ENCODE results near the gene ANKRD10. TPM values are rescaled to one million over a fixed set of nuclear protein-coding genes. Genes with fewer than 3 reads are reported as not detected.
A peak's percentile ranks its signal among the peaks of the same experiment; 100 is the strongest.

The ANKRD10 gene
- total RNA-seq, 4 donors from 2014 or later: 87.8 to 182 (median 145) TPM

DNA sequence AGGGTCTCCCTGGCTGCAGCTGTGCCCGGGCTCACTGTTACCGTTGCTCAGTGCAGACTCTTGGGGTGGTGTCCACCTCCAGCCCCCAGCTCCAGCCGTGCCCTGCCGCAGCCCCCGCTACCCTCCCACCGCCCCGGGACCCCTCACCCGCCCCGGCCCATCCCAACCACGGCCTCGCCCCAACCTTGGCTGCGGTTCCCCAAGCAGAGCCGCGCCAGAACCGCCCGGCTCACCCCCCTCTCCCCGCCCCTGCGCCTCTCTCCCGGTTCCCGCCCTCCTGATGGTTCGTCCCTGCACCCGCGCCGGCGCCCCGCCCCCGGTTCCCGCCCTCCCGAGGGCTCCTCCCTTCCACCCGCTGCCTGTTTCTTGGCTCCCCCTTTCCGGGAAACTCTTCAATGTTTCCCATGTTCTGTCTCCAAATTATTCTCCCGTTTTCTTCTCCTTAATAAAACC, 40.3 kb downstream of the ANKRD10 start:
- peak; percentile 66 for DNase-seq (ENCODE audit: low spot score)
- TF ChIP-seq, protein P1, sequence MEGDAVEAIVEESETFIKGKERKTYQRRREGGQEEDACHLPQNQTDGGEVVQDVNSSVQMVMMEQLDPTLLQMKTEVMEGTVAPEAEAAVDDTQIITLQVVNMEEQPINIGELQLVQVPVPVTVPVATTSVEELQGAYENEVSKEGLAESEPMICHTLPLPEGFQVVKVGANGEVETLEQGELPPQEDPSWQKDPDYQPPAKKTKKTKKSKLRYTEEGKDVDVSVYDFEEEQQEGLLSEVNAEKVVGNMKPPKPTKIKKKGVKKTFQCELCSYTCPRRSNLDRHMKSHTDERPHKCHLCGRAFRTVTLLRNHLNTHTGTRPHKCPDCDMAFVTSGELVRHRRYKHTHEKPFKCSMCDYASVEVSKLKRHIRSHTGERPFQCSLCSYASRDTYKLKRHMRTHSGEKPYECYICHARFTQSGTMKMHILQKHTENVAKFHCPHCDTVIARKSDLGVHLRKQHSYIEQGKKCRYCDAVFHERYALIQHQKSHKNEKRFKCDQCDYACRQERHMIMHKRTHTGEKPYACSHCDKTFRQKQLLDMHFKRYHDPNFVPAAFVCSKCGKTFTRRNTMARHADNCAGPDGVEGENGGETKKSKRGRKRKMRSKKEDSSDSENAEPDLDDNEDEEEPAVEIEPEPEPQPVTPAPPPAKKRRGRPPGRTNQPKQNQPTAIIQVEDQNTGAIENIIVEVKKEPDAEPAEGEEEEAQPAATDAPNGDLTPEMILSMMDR (IDR thresholded peaks at IDR 0.05): no peak
- peak; percentile 71 for ATAC-seq (ENCODE audit: low FRiP score)

DNA sequence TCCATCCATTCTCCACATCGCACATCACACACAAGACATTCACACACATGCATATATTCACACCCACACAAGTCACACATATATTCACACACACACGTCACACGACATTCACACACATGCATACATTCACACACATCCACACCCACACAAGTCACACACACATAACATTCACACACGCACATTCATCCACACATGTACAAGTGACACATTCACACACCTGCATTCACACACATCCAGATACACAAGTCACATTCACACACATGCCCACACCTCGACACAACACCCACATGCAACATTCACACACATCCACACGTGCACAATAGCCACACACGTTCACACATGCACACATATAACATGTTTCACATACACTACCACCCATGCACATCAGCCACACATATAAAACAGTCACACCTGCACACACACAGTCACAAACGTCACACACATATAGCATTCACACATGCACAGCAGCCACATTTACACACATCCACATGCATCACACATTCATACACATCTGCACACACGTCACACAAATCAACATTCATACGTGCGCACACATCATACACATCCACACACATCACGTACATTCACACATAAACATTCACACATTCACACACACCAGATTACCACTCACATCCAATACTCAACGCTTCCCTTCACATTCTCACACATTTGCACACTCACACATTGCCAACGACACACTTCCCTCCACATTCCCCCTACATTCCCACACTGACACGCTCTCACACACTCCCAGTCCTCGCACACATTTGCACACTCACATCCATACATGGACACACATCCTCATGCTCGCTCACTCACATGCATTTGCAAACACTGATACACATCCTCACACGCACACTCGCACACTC, 41.0 kb downstream of the ANKRD10 start:
- TF ChIP-seq, protein P1 (IDR thresholded peaks at IDR 0.05): no peak
- no peak for DNase-seq (ENCODE audit: low spot score)
- ATAC-seq (ENCODE audit: low FRiP score): no peak

DNA sequence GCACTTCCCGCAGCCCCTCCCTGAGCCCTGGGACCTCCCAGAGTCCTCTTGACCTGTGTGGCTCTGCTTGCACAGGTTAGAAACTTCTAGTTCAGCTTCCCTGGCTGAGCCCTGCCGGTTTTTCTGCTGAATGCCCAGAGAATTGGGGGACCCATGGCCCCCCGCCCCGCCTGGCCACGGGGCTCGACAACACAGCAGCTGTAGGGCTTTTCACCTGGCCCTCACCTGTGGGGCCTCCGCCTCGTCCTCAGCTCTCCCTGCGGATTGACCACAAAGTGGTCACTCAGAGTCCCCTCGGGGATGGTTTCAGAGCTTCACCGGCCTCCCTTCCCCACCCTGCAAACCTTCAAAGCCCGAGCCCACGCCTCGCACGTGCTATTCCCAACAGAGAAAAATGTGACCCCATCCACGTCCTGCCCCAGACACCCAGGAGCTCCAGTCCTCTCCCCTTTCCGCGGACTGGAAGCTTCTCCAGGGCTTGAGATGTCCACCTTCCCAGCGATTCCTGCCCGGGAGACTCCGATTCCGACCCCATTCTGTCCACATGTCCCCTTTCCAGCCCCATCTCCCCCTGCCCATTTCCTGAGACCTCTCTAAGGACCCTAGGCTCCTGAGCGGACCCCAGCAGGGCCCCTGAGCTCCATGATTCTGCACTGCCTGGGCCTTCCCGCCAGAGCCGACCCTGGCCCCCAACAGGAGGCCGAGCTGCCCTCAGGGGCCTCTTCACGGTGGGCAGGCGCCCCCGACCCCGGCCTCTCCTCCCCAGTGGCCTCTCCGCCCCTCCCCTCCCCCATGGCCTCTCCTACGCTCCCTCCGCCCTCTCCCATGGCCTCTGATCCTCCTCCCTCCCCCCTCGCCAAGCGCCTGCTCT, 41.9 kb downstream of the ANKRD10 start:
- DNase-seq (ENCODE audit: low spot score) (no peak), ATAC-seq (ENCODE audit: low FRiP score) (no peak)
- TF ChIP-seq, protein P1 (IDR thresholded peaks at IDR 0.05): no peak

DNA sequence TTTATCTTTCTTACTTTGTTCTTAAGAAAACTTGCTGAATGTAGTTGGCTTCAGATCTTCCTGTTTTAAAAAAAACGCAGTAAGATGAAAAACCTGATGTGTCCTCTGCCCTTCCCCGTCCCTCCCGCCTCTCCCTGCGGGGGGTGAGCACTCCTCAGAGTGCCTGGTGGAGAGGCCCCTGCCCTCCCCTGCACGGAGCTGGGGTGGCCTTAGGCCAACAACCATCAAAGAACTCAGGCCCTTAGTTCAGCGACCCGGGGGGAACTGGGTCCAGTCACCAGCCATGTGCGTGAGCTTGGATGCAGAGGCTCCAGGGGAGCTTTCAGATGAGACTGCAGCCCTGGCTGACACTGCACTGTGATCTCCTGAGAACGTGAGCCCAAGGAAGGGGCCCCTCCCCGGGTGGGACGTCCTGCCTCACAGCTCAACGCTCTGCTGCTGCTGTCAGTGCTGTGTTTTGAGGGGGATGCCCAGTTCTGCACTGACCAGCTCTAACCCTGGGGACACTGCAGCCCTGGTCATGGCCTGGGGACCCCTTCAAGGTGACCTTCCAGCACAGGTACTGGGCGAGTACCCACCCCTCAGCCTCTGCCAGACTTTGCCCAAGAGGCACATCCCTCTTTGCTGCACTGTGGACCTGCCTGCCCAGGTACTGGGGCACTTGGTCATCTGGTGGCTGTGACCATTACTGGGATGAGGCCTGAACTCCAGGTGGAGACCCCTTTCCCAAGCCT, 42.7 kb downstream of the ANKRD10 start:
- ATAC-seq (ENCODE audit: low FRiP score): no peak
- TF ChIP-seq, protein P1 (IDR thresholded peaks at IDR 0.05): no peak

DNA sequence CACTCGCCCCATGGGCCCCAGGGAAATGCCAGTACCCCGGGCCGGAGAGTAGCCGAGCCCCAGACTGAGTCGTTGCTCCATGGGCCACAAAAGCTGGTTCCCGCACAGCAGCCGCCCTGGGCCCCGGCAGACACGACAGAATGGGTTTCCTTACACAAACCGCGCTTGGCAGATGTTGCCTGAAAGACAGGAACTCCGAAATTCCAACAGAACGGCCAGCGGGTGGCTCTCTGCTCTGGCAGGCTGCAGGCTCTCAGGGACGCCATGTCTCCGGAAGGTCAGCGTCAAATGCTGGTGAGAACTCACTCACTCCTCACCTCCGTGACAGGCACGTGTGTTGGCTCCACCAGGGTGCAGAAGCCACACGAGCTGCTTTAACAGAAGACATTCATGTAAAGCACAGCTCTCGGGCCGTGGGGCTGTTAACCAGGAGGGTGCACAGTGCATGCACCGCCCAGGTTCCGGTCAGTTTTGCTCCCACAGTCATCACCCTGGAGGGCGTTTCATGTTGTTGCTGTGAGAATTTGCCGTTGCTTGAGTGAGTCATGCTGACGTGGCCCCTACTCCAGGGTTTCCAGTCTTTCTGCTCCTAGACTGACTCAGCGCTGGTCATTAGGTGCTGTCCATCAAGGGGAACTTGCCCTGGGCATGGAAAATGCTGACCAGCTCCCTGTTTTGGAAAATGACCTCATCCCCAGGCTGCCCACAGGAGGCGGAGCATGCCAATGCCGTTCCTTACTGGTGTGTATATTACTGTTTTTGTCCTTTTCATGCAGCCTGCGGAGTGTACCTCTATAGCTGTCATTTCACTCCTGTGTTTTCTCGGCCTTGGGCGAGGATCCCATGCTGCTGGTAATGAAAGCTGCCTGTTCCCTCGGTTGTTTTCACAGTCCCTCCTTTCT, 44.8 kb downstream of the ANKRD10 start:
- peak; percentile 90 for ATAC-seq (ENCODE audit: low FRiP score)
- TF ChIP-seq, protein P1 (IDR thresholded peaks at IDR 0.05): no peak
- DNase-seq (ENCODE audit: low spot score): peak; percentile 95

More for the DNA sequence above, 42.7 kb downstream of the ANKRD10 start:
- DNase-seq (ENCODE audit: low spot score): no peak
